ENCODE measurements around the gene GSTM3.

DNA sequence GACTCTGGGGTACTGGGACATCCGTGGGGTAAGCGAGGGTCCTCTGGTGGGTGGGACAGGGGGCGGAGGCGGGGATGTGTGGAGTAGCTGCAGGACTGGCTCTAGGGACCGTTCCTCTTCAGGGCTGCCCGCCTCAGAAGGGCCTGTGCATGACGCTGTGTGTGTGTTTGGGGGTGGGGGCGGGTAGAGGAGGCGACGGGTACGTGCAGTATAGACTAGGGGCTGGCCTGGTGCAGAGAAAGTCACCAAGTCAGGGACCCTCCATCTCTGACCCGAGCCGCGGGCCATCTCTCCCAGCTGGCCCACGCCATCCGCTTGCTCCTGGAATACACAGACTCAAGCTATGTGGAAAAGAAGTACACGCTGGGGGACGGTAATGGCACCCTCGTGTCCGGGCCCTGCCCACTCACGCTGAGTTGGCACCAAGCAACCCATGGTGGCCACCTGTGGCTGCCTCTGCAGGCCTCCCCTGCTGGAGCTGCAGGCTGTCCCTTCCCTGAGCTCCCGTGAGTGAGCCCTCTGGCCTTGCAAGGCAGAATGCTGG, 28.4 kb downstream of the GSTM3 start:
- TF ChIP-seq, protein P1, sequence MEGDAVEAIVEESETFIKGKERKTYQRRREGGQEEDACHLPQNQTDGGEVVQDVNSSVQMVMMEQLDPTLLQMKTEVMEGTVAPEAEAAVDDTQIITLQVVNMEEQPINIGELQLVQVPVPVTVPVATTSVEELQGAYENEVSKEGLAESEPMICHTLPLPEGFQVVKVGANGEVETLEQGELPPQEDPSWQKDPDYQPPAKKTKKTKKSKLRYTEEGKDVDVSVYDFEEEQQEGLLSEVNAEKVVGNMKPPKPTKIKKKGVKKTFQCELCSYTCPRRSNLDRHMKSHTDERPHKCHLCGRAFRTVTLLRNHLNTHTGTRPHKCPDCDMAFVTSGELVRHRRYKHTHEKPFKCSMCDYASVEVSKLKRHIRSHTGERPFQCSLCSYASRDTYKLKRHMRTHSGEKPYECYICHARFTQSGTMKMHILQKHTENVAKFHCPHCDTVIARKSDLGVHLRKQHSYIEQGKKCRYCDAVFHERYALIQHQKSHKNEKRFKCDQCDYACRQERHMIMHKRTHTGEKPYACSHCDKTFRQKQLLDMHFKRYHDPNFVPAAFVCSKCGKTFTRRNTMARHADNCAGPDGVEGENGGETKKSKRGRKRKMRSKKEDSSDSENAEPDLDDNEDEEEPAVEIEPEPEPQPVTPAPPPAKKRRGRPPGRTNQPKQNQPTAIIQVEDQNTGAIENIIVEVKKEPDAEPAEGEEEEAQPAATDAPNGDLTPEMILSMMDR (IDR thresholded peaks at IDR 0.05) = no peak
- no peak for TF ChIP-seq POLR2A (IDR thresholded peaks at IDR 0.05)

Data from lower leg skin (tissue), 3 donors.